Measurements from ENCODE around the gene ELOVL4. TPM values are rescaled to one million over a fixed set of nuclear protein-coding genes. Genes with fewer than 3 reads are reported as not detected.

Gene ELOVL4
- total RNA-seq, 1 donor from 2014 or later, result 0.89 TPM

GRCh38 chr6:79946272-79947190 is 822 bp downstream of the ELOVL4 start:
- peak; percentile 71 for DNase-seq
- H3K36me3 Mint-ChIP-seq (ENCODE audit: low read depth), result no peaks in the 10 kb centered on the region
- intact Hi-C loops (cut with micrococcal nuclease), result loop anchor here (1.0 to 5.0 kb wide), 4 partner anchors 58 to 1806 kb away; partner anchors contain the start of genes BCKDHB, TENT5A and TTK
- peaks cover 22% of the 10 kb centered on the region for H3K4me1 Mint-ChIP-seq
- H3K27ac Mint-ChIP-seq, result no peak overlapping the region
- no peaks in the 10 kb centered on the region for H3K9me3 Mint-ChIP-seq
- peaks cover 44% of the 10 kb centered on the region for H3K27me3 Mint-ChIP-seq
- peak overlapping the region; percentile 86 for H3K4me3 Mint-ChIP-seq

GRCh38 chr6:79943133-79943532 is 4.2 kb downstream of the ELOVL4 start:
- intact Hi-C loops (cut with micrococcal nuclease), result no loop called here
- H3K4me1 Mint-ChIP-seq, result peaks cover 16% of the 10 kb centered on the region
- H3K9me3 Mint-ChIP-seq, result no peaks in the 10 kb centered on the region
- H3K27me3 Mint-ChIP-seq, result peaks cover 29% of the 10 kb centered on the region
- no peak overlapping the region for H3K4me3 Mint-ChIP-seq
- no peak for DNase-seq
- no peak overlapping the region for H3K27ac Mint-ChIP-seq
- H3K36me3 Mint-ChIP-seq (ENCODE audit: low read depth), result no peaks in the 10 kb centered on the region

GRCh38 chr6:79941489-79942151 is 5.7 kb downstream of the ELOVL4 start:
- H3K36me3 Mint-ChIP-seq (ENCODE audit: low read depth), result no peaks in the 10 kb centered on the region
- peaks cover 10% of the 10 kb centered on the region for H3K4me1 Mint-ChIP-seq
- peaks cover 24% of the 10 kb centered on the region for H3K27me3 Mint-ChIP-seq
- no peak overlapping the region for H3K4me3 Mint-ChIP-seq
- no peak for DNase-seq
- intact Hi-C loops (cut with micrococcal nuclease), result no loop called here
- no peaks in the 10 kb centered on the region for H3K9me3 Mint-ChIP-seq
- H3K27ac Mint-ChIP-seq, result no peak overlapping the region

- Mint-ChIP-seq H3K9me3 (no peaks in the 10 kb centered on the region), H3K4me1 (peaks cover 3% of the 10 kb centered on the region), H3K27ac (no peak overlapping the region), H3K36me3 (ENCODE audit: low read depth) (no peaks in the 10 kb centered on the region), H3K27me3 (peaks cover 3% of the 10 kb centered on the region), H3K4me3 (no peak overlapping the region)
- peak; percentile 13 for DNase-seq
- intact Hi-C loops (cut with micrococcal nuclease), result no loop called here
Observed at GRCh38 chr6:79928478-79928998, 18.8 kb downstream of the ELOVL4 start.

GRCh38 chr6:79927758-79928157 is 19.6 kb downstream of the ELOVL4 start:
- Mint-ChIP-seq H3K36me3 (ENCODE audit: low read depth) (no peaks in the 10 kb centered on the region), H3K27me3 (peaks cover 3% of the 10 kb centered on the region), H3K4me3 (no peak overlapping the region), H3K9me3 (no peaks in the 10 kb centered on the region), H3K27ac (no peak overlapping the region), H3K4me1 (peaks cover 3% of the 10 kb centered on the region)
- DNase-seq, result peak; percentile 14
- intact Hi-C loops (cut with micrococcal nuclease), result no loop called here

- H3K36me3 Mint-ChIP-seq (ENCODE audit: low read depth), result no peaks in the 10 kb centered on the region
- intact Hi-C loops (cut with micrococcal nuclease), result no loop called here
- peaks cover 3% of the 10 kb centered on the region for H3K27me3 Mint-ChIP-seq
- H3K4me1 Mint-ChIP-seq, result peaks cover under 1% of the 10 kb centered on the region
- peak; percentile 19 for DNase-seq
- H3K9me3 Mint-ChIP-seq, result no peaks in the 10 kb centered on the region
- H3K4me3 Mint-ChIP-seq, result no peak overlapping the region
- H3K27ac Mint-ChIP-seq, result no peak overlapping the region
Observed at GRCh38 chr6:79923270-79923669, 24.1 kb downstream of the ELOVL4 start.

GRCh38 chr6:79922018-79922417 is 25.3 kb downstream of the ELOVL4 start:
- Mint-ChIP-seq H3K9me3 (no peaks in the 10 kb centered on the region), H3K4me1 (no peaks in the 10 kb centered on the region), H3K27me3 (peaks cover 3% of the 10 kb centered on the region), H3K27ac (no peak overlapping the region), H3K4me3 (no peak overlapping the region), H3K36me3 (ENCODE audit: low read depth) (no peaks in the 10 kb centered on the region)
- DNase-seq, result no peak
- intact Hi-C loops (cut with micrococcal nuclease), result no loop called here

- peaks cover 8% of the 10 kb centered on the region for H3K27me3 Mint-ChIP-seq
- no peaks in the 10 kb centered on the region for H3K36me3 Mint-ChIP-seq (ENCODE audit: low read depth)
- no peak for DNase-seq
- intact Hi-C loops (cut with micrococcal nuclease), result no loop called here
- no peak overlapping the region for H3K27ac Mint-ChIP-seq
- no peak overlapping the region for H3K4me3 Mint-ChIP-seq
- H3K4me1 Mint-ChIP-seq, result no peaks in the 10 kb centered on the region
- no peaks in the 10 kb centered on the region for H3K9me3 Mint-ChIP-seq
Observed at GRCh38 chr6:79913369-79913768, 34.0 kb downstream of the ELOVL4 start.

GRCh38 chr6:79911992-79912391 is 35.4 kb downstream of the ELOVL4 start:
- no peak overlapping the region for H3K27ac Mint-ChIP-seq
- no peak for DNase-seq
- intact Hi-C loops (cut with micrococcal nuclease), result no loop called here
- no peaks in the 10 kb centered on the region for H3K36me3 Mint-ChIP-seq (ENCODE audit: low read depth)
- no peaks in the 10 kb centered on the region for H3K9me3 Mint-ChIP-seq
- peaks cover 9% of the 10 kb centered on the region for H3K27me3 Mint-ChIP-seq
- no peak overlapping the region for H3K4me3 Mint-ChIP-seq
- no peaks in the 10 kb centered on the region for H3K4me1 Mint-ChIP-seq

- no peak for DNase-seq
- H3K36me3 Mint-ChIP-seq (ENCODE audit: low read depth), result no peaks in the 10 kb centered on the region
- intact Hi-C loops (cut with micrococcal nuclease), result no loop called here
- H3K27me3 Mint-ChIP-seq, result peaks cover 13% of the 10 kb centered on the region
- no peak overlapping the region for H3K27ac Mint-ChIP-seq
- no peaks in the 10 kb centered on the region for H3K4me1 Mint-ChIP-seq
- H3K9me3 Mint-ChIP-seq, result no peaks in the 10 kb centered on the region
- H3K4me3 Mint-ChIP-seq, result no peak overlapping the region
Observed at GRCh38 chr6:79909517-79909916, 37.8 kb downstream of the ELOVL4 start.

- intact Hi-C loops (cut with micrococcal nuclease), result no loop called here
Observed at GRCh38 chr6:79902046-79902445, 45.3 kb downstream of the ELOVL4 start.

GRCh38 chr6:79898076-79898475 is 49.3 kb downstream of the ELOVL4 start:
- DNase-seq, result no peak
- H3K4me3 Mint-ChIP-seq, result no peak overlapping the region
- no peaks in the 10 kb centered on the region for H3K36me3 Mint-ChIP-seq (ENCODE audit: low read depth)
- H3K4me1 Mint-ChIP-seq, result no peaks in the 10 kb centered on the region
- intact Hi-C loops (cut with micrococcal nuclease), result no loop called here
- no peaks in the 10 kb centered on the region for H3K9me3 Mint-ChIP-seq
- no peak overlapping the region for H3K27ac Mint-ChIP-seq
- peaks cover 3% of the 10 kb centered on the region for H3K27me3 Mint-ChIP-seq

More at GRCh38 chr6:79902046-79902445, 45.3 kb downstream of the ELOVL4 start:
- H3K4me3 Mint-ChIP-seq, result no peak overlapping the region
- H3K27ac Mint-ChIP-seq, result no peak overlapping the region
- H3K9me3 Mint-ChIP-seq, result no peaks in the 10 kb centered on the region
- peaks cover 6% of the 10 kb centered on the region for H3K27me3 Mint-ChIP-seq
- no peaks in the 10 kb centered on the region for H3K4me1 Mint-ChIP-seq
- no peak for DNase-seq
- no peaks in the 10 kb centered on the region for H3K36me3 Mint-ChIP-seq (ENCODE audit: low read depth)

- H3K9me3 Mint-ChIP-seq, result no peaks in the 10 kb centered on the region
- no peaks in the 10 kb centered on the region for H3K36me3 Mint-ChIP-seq (ENCODE audit: low read depth)
- no peaks in the 10 kb centered on the region for H3K4me1 Mint-ChIP-seq
- no peak overlapping the region for H3K27ac Mint-ChIP-seq
- intact Hi-C loops (cut with micrococcal nuclease), result no loop called here
- peaks cover 10% of the 10 kb centered on the region for H3K27me3 Mint-ChIP-seq
- DNase-seq, result no peak
- H3K4me3 Mint-ChIP-seq, result no peak overlapping the region
Observed at GRCh38 chr6:79896075-79896449, 51.3 kb downstream of the ELOVL4 start.
